Measurements from ENCODE around the gene ADNP. TPM values are rescaled to one million over a fixed set of nuclear protein-coding genes. Genes with fewer than 3 reads are reported as not detected.

ADNP gene
- total RNA-seq, 1 donor, result 23.5 TPM

DNA sequence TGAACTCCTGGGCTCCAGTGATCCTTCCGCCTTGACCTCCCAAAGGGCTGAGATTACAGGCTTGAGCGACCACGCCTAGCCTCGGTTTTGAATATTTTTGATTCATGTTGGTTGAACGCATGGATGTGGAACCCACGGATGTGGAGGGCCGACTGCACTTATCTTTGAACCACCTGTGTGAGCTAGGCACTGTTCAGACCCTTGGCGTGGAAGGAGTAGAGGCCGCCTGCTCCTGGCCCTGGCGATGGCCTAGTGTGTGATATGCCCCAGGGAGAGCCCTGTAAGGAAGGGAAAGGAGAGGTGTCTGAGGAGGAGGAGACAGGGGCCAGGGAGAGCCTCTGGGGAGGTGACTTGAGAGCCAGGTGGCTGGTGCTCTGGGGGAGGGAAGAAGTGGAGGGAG lies 72.1 kb downstream of the ADNP start:
- no peak overlapping the region for H3K27ac ChIP-seq (ENCODE audit: low read depth, low read length)
- peaks cover 8% of the 10 kb centered on the region for H4K20me1 ChIP-seq (ENCODE audit: insufficient read depth, low read length)
- peak; percentile 2 for DNase-seq (ENCODE audit: insufficient read length, low spot score, missing footprints)
- H3K36me3 ChIP-seq (ENCODE audit: insufficient read depth, low read length), result no peaks in the 10 kb centered on the region
- TF ChIP-seq, protein P1, sequence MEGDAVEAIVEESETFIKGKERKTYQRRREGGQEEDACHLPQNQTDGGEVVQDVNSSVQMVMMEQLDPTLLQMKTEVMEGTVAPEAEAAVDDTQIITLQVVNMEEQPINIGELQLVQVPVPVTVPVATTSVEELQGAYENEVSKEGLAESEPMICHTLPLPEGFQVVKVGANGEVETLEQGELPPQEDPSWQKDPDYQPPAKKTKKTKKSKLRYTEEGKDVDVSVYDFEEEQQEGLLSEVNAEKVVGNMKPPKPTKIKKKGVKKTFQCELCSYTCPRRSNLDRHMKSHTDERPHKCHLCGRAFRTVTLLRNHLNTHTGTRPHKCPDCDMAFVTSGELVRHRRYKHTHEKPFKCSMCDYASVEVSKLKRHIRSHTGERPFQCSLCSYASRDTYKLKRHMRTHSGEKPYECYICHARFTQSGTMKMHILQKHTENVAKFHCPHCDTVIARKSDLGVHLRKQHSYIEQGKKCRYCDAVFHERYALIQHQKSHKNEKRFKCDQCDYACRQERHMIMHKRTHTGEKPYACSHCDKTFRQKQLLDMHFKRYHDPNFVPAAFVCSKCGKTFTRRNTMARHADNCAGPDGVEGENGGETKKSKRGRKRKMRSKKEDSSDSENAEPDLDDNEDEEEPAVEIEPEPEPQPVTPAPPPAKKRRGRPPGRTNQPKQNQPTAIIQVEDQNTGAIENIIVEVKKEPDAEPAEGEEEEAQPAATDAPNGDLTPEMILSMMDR (IDR thresholded peaks at IDR 0.05; ENCODE audit: extremely low read depth, low read depth, low read length), result no peak
- H3K4me2 ChIP-seq (ENCODE audit: insufficient read depth, low read length), result no peak overlapping the region
- no peak overlapping the region for H2AFZ ChIP-seq (ENCODE audit: low read length)
- no peaks in the 10 kb centered on the region for H3K27me3 ChIP-seq (ENCODE audit: insufficient read depth, low read length)
- no peaks in the 10 kb centered on the region for H3K9me3 ChIP-seq (ENCODE audit: low read depth, low read length)
- H3K79me2 ChIP-seq (ENCODE audit: insufficient read depth, low read length), result no peaks in the 10 kb centered on the region
- no peaks in the 10 kb centered on the region for H3K4me1 ChIP-seq (ENCODE audit: insufficient read depth, low read length)
- H3K4me3 ChIP-seq (ENCODE audit: insufficient read depth, low read length), result no peak overlapping the region

DNA sequence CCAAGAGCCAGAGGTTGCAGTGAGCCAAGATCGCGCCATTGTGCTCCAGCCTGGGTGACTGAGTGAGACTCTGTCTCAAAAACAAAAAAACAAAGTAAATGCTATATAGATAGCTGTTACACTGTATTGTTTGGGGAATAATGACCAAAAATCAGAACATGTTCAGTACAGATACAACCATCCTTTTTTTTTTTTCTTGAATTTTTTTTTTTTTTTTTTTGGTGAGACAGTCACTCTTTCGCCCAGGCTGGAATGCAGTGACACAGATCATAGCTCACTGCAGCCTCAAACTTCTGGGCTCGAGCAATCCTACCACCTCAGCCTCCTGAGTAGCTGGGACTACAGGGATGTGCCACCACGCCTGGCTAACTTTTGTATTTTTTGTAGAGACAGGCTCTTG lies 72.7 kb downstream of the ADNP start:
- Histone ChIP-seq H3K27me3 (ENCODE audit: insufficient read depth, low read length) (no peaks in the 10 kb centered on the region), H3K4me2 (ENCODE audit: insufficient read depth, low read length) (no peak overlapping the region), H3K36me3 (ENCODE audit: insufficient read depth, low read length) (no peaks in the 10 kb centered on the region), H3K27ac (ENCODE audit: low read depth, low read length) (no peak overlapping the region), H3K4me1 (ENCODE audit: insufficient read depth, low read length) (no peaks in the 10 kb centered on the region), H4K20me1 (ENCODE audit: insufficient read depth, low read length) (peaks cover 8% of the 10 kb centered on the region), H3K9me3 (ENCODE audit: low read depth, low read length) (no peaks in the 10 kb centered on the region), H3K79me2 (ENCODE audit: insufficient read depth, low read length) (no peaks in the 10 kb centered on the region), H3K4me3 (ENCODE audit: insufficient read depth, low read length) (no peak overlapping the region), H2AFZ (ENCODE audit: low read length) (no peak overlapping the region)
- TF ChIP-seq, protein P1 (IDR thresholded peaks at IDR 0.05; ENCODE audit: extremely low read depth, low read depth, low read length), result no peak
- no peak for DNase-seq (ENCODE audit: insufficient read length, low spot score, missing footprints)

DNA sequence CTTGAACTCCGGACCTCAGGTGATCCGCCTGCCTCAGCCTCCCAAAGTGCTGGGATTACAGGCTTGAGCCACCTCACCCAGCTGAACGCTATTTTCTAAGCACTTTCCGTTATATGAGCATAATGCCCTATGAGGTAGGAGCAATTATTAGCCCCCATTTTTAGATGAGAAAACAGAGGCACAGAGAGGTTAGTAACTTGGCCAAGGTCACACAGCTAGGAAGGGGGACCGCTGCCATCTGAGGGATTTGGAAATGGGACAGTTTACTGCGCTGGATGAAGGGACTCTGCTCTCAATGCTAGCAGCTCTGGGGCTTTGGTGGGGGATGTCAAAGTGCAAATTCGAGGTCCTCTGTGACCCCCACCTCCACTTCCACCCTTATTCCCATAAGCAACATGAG lies 73.9 kb downstream of the ADNP start:
- H3K27ac ChIP-seq (ENCODE audit: low read depth, low read length), result no peak overlapping the region
- peaks cover 8% of the 10 kb centered on the region for H4K20me1 ChIP-seq (ENCODE audit: insufficient read depth, low read length)
- no peaks in the 10 kb centered on the region for H3K9me3 ChIP-seq (ENCODE audit: low read depth, low read length)
- no peak overlapping the region for H2AFZ ChIP-seq (ENCODE audit: low read length)
- DNase-seq (ENCODE audit: insufficient read length, low spot score, missing footprints), result no peak
- no peaks in the 10 kb centered on the region for H3K36me3 ChIP-seq (ENCODE audit: insufficient read depth, low read length)
- TF ChIP-seq, protein P1 (IDR thresholded peaks at IDR 0.05; ENCODE audit: extremely low read depth, low read depth, low read length), result no peak
- H3K4me1 ChIP-seq (ENCODE audit: insufficient read depth, low read length), result no peaks in the 10 kb centered on the region
- H3K27me3 ChIP-seq (ENCODE audit: insufficient read depth, low read length), result no peaks in the 10 kb centered on the region
- H3K79me2 ChIP-seq (ENCODE audit: insufficient read depth, low read length), result no peaks in the 10 kb centered on the region
- H3K4me2 ChIP-seq (ENCODE audit: insufficient read depth, low read length), result no peak overlapping the region
- no peak overlapping the region for H3K4me3 ChIP-seq (ENCODE audit: insufficient read depth, low read length)

DNA sequence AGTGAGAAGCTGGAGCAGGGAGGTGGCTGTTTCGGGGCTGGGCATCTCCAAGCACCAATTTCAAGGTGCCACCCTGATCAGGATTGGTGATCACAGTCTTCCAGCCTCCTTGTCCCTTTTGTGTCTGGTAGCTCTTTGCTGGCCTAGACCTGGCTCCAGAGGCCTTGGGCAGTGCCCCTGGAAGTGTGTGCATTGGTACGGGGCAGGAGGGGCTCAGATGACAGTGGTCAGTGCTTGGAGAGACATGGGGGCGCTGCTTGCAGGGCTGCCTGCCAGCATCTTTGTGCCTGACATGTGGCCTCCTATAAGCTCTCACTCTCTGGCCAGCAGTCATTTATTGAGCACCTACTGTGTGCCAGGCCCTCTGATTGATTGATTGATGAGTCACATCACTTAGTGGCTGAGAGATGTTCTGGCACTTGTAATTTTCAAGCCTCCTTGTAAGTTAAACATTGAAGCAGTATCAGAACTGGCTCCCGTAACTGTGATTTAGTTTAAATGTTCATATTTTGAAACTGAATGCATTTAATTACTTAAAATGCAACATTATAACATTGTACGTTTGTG lies 74.7 kb downstream of the ADNP start:
- no peaks in the 10 kb centered on the region for H3K27me3 ChIP-seq (ENCODE audit: insufficient read depth, low read length)
- no peaks in the 10 kb centered on the region for H3K9me3 ChIP-seq (ENCODE audit: low read depth, low read length)
- H4K20me1 ChIP-seq (ENCODE audit: insufficient read depth, low read length), result peaks cover 8% of the 10 kb centered on the region
- peak; percentile 50 for DNase-seq (ENCODE audit: insufficient read length, low spot score, missing footprints)
- H3K4me1 ChIP-seq (ENCODE audit: insufficient read depth, low read length), result no peaks in the 10 kb centered on the region
- no peaks in the 10 kb centered on the region for H3K79me2 ChIP-seq (ENCODE audit: insufficient read depth, low read length)
- H3K27ac ChIP-seq (ENCODE audit: low read depth, low read length), result no peak overlapping the region
- H2AFZ ChIP-seq (ENCODE audit: low read length), result no peak overlapping the region
- H3K4me2 ChIP-seq (ENCODE audit: insufficient read depth, low read length), result no peak overlapping the region
- TF ChIP-seq, protein P1 (IDR thresholded peaks at IDR 0.05; ENCODE audit: extremely low read depth, low read depth, low read length), result no peak
- H3K36me3 ChIP-seq (ENCODE audit: insufficient read depth, low read length), result no peaks in the 10 kb centered on the region
- H3K4me3 ChIP-seq (ENCODE audit: insufficient read depth, low read length), result no peak overlapping the region
